Panc1 (cell line): ENCODE results near the gene KAZALD1. TPM values are rescaled to one million over a fixed set of nuclear protein-coding genes. Genes with fewer than 3 reads are reported as not detected.

Experiments
- ATAC-seq: fragments of 200-7000 bp; cut with Tn5 transposase; 2 replicates; pipeline ENCODE4 v1.9.1; 2020; ENCODE audit warnings: mild to moderate bottlenecking, moderate library complexity
- BruUV-seq: library from RNA; stranded (reverse); fragments of 400-500 nt; replicated peaks from 2 replicates; lab custom pipeline; 2021; lab: Mats Ljungman, UMichigan
- CTCF ChIA-PET: fragments of 300-600 bp; sonication (Branson Sonifier 250); formaldehyde crosslinking; loops from one replicate; lab custom pipeline; 2022; ENCODE audit warnings: antibody characterized with exemption; lab: Charles Lee
- POLR2A ChIA-PET: fragments of 300-600 bp; sonication (Branson Sonifier 250); formaldehyde crosslinking; loops from one replicate; lab custom pipeline; 2022; ENCODE audit warnings: antibody characterized with exemption; lab: Charles Lee
- DNase-seq: peaks from one replicate; pipeline ENCODE4 v3.0.0-alpha.2; 2010; ENCODE audit warnings: low read depth, low spot score
- H3K27ac ChIP-seq: 2 replicates; pipeline ENCODE4 v1.5.1; 2011; ENCODE audit warnings: mild to moderate bottlenecking, low read length, inconsistent platforms
- H3K27me3 ChIP-seq: fragments of 200-500 bp; sonication (Bioruptor generic); 2 replicates; pipeline ENCODE4 v1.6.0; 2014; ENCODE audit warnings: low read length, inconsistent platforms; ENCODE audit not compliant: control insufficient read depth, insufficient read depth
- H3K36me3 ChIP-seq: fragments of 200-500 bp; sonication (Bioruptor generic); 2 replicates; pipeline ENCODE4 v1.5.1; 2014; ENCODE audit warnings: inconsistent platforms, mild to moderate bottlenecking, low read length, moderate library complexity; ENCODE audit not compliant: control insufficient read depth, insufficient read depth
- H3K4me1 ChIP-seq: 2 replicates; pipeline ENCODE4 v1.5.1; 2011; ENCODE audit warnings: inconsistent platforms, mild to moderate bottlenecking, low read length, moderate library complexity; ENCODE audit not compliant: control insufficient read depth, insufficient read depth
- H3K4me3 ChIP-seq, 2 experiments: 2 replicates each; pipeline ENCODE4 v1.5.1; 2011 to 2012; ENCODE audit warnings: low read depth in 2 of 2, low read length in 2 of 2, mild to moderate bottlenecking in 2 of 2, inconsistent platforms in 1 of 2, moderate library complexity in 1 of 2
- H3K9me3 ChIP-seq: fragments of 200-500 bp; sonication (Bioruptor generic); 2 replicates; pipeline ENCODE4 v1.5.1; 2014; ENCODE audit warnings: low read depth, mild to moderate bottlenecking, inconsistent platforms, low read length, moderate library complexity; ENCODE audit not compliant: control insufficient read depth, insufficient read depth
- POLR2AphosphoS5 ChIP-seq: IDR thresholded peaks from 2 replicates; pipeline ENCODE4 v1.6.1; 2012; ENCODE audit warnings: mild to moderate bottlenecking, low read depth, low read length, moderate library complexity
- REST ChIP-seq, 2 experiments: IDR thresholded peaks; 2 replicates each; pipeline ENCODE4 v1.6.1; 2011 to 2012; ENCODE audit warnings: low read depth in 2 of 2, control low read depth in 1 of 2, low read length in 1 of 2, mild to moderate bottlenecking in 1 of 2, moderate library complexity in 1 of 2; ENCODE audit not compliant: insufficient read depth in 1 of 2
- SIN3A ChIP-seq: IDR thresholded peaks from 2 replicates; pipeline ENCODE4 v1.6.1; 2012; ENCODE audit warnings: low read depth, mild to moderate bottlenecking, low read length, moderate library complexity, borderline replicate concordance; ENCODE audit not compliant: insufficient read depth
- TCF7L2 ChIP-seq: IDR thresholded peaks from 2 replicates; pipeline ENCODE4 v1.6.1; 2011; ENCODE audit warnings: mild to moderate bottlenecking, low read depth, low read length, inconsistent platforms
- in situ Hi-C: cut with HindIII; loops from 2 replicates; pipeline ENCODE4 v1.10.0; 2016; ENCODE audit warnings: low sequenced_read_pairs, low pct_unique_long_range_greater_than_20kb
- intact Hi-C: fragments of 100-400 bp; cut with micrococcal nuclease; formaldehyde crosslinking; loops from one replicate; pipeline ENCODE4 v1.10.0; 2022; ENCODE audit not compliant: unreplicated experiment
- total RNA-seq: library from RNA; stranded (reverse); gene quantifications from one replicate; pipeline ENCODE4 v1.2.1, GENCODE V29; 2021; ENCODE audit not compliant: unreplicated experiment
- TF ChIP-seq, protein P1 (sequence below): fragments of 450-650 bp; IDR thresholded peaks from 2 replicates; pipeline ENCODE4 v1.5.1; 2017; ENCODE audit warnings: mild to moderate bottlenecking

Gene KAZALD1
- total RNA-seq, 1 experiment from 2014 or later: 21.2 TPM

GRCh38 chr10:101050208-101051069, 11.3 kb upstream of the KAZALD1 start:
- Histone ChIP-seq H3K27me3 (no peaks in the 10 kb centered on the region), H3K4me1 (peaks cover 24% of the 10 kb centered on the region), H3K27ac (peak overlapping the region; percentile 64; the same call in 1 of the 2 replicates), H3K36me3 (no peaks in the 10 kb centered on the region), H3K4me3 (peak overlapping the region; percentile 27 to 57), H3K9me3 (no peaks in the 10 kb centered on the region)
- ATAC-seq (peak; percentile 87), DNase-seq (no peak)
- intact Hi-C loops: no loop called here
- in situ Hi-C loops: no loop called here
- POLR2A ChIA-PET: interaction anchor here (0.6 to 0.7 kb wide), 2 partner anchors 30 to 53 kb away, joined by 3 to 8 read pairs; no protein-coding TSS in a partner anchor
- CTCF ChIA-PET: interaction anchor here (0.6 to 3.9 kb wide), 16 partner anchors 8 to 91 kb away, joined by 3 to 49 read pairs (median 4); partner anchors contain the start of gene KAZALD1
- TF ChIP-seq, protein P1, sequence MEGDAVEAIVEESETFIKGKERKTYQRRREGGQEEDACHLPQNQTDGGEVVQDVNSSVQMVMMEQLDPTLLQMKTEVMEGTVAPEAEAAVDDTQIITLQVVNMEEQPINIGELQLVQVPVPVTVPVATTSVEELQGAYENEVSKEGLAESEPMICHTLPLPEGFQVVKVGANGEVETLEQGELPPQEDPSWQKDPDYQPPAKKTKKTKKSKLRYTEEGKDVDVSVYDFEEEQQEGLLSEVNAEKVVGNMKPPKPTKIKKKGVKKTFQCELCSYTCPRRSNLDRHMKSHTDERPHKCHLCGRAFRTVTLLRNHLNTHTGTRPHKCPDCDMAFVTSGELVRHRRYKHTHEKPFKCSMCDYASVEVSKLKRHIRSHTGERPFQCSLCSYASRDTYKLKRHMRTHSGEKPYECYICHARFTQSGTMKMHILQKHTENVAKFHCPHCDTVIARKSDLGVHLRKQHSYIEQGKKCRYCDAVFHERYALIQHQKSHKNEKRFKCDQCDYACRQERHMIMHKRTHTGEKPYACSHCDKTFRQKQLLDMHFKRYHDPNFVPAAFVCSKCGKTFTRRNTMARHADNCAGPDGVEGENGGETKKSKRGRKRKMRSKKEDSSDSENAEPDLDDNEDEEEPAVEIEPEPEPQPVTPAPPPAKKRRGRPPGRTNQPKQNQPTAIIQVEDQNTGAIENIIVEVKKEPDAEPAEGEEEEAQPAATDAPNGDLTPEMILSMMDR: peak; percentile 99
- no peak for TF ChIP-seq TCF7L2
- BruUV-seq: no TSS peak

GRCh38 chr10:101052285-101052684, 9.5 kb upstream of the KAZALD1 start:
- ChIA-PET POLR2A (interaction anchor here (0.8 to 1.7 kb wide), 3 partner anchors 9 to 10 kb away, joined by 3 to 5 read pairs (median 5); partner anchors contain the start of gene KAZALD1), CTCF (interaction anchor here (1.2 to 3.9 kb wide), 5 partner anchors 8 to 90 kb away, joined by 5 to 49 read pairs (median 14); partner anchors contain the start of gene TLX1)
- Histone ChIP-seq H3K27me3 (no peaks in the 10 kb centered on the region), H3K27ac (peak overlapping the region; percentile 15; the same call in 1 of the 2 replicates), H3K4me1 (peaks cover 20% of the 10 kb centered on the region), H3K9me3 (no peaks in the 10 kb centered on the region), H3K36me3 (no peaks in the 10 kb centered on the region), H3K4me3 (no peak overlapping the region)
- peak; percentile 56 for ATAC-seq
- intact Hi-C loops: no loop called here
- no TSS peak for BruUV-seq
- TF ChIP-seq TCF7L2 (no peak), REST (IDR thresholded peaks at IDR 0.05; ENCODE audit: insufficient read depth in 1 of 2, low read depth in 2 of 2, low read length in 1 of 2) (no peak), SIN3A (no peak), POLR2AphosphoS5 (no peak)
- TF ChIP-seq, protein P1: no peak
- in situ Hi-C loops: no loop called here
- no peak for DNase-seq
